SK-MEL-5 (cell line): Measurements from ENCODE around the gene USP20. TPM values are rescaled to one million over a fixed set of nuclear protein-coding genes. Genes with fewer than 3 reads are reported as not detected.
A peak's percentile ranks its signal among the peaks of the same experiment; 100 is the strongest.

ENCODE experiments used
- DNase-seq: peaks from one replicate; pipeline ENCODE4 v3.0.0-alpha.2; 2016; ENCODE audit warnings: low read depth, low spot score
- in situ Hi-C: cut with HindIII; loops from 2 replicates; pipeline ENCODE4 v1.10.0; 2016; ENCODE audit warnings: low sequenced_read_pairs, high pct_unique_total_duplicates, low pct_unique_long_range_greater_than_20kb
- total RNA-seq: library from RNA; depleted of rRNA; stranded (reverse); fragments of >200 nt; shearing (Covaris generic); gene quantifications from 2 replicates; pipeline ENCODE4 v1.2.3, GENCODE V29; 2014

Gene USP20
- total RNA-seq, 1 experiment from 2014 or later: 3.7 TPM

GRCh38 chr9:129895376-129896268 lies 60.4 kb downstream of the USP20 start:
- DNase-seq: no peak
- in situ Hi-C loops: no loop called here

GRCh38 chr9:129897263-129897662 lies 62.0 kb downstream of the USP20 start:
- DNase-seq: no peak
- in situ Hi-C loops: no loop called here

GRCh38 chr9:129898185-129898584 lies 62.9 kb downstream of the USP20 start:
- in situ Hi-C loops: no loop called here
- DNase-seq: peak; percentile 34

GRCh38 chr9:129899620-129900019 lies 64.4 kb downstream of the USP20 start:
- in situ Hi-C loops: no loop called here
- no peak for DNase-seq

GRCh38 chr9:129900263-129901027 lies 65.2 kb downstream of the USP20 start:
- in situ Hi-C loops: no loop called here

GRCh38 chr9:129901993-129902739 lies 66.9 kb downstream of the USP20 start:
- in situ Hi-C loops: no loop called here
- no peak for DNase-seq

More at GRCh38 chr9:129900263-129901027, 65.2 kb downstream of the USP20 start:
- peak; percentile 30 for DNase-seq

GRCh38 chr9:129902740-129903134 lies 67.5 kb downstream of the USP20 start:
- in situ Hi-C loops: no loop called here

GRCh38 chr9:129904734-129905133 lies 69.5 kb downstream of the USP20 start:
- DNase-seq: no peak
- in situ Hi-C loops: no loop called here

More at GRCh38 chr9:129902740-129903134, 67.5 kb downstream of the USP20 start:
- no peak for DNase-seq

GRCh38 chr9:129906298-129906697 lies 71.0 kb downstream of the USP20 start:
- in situ Hi-C loops: no loop called here
- DNase-seq: no peak

- DNase-seq: no peak
- in situ Hi-C loops: no loop called here
Observed at GRCh38 chr9:129907201-129907600, 71.9 kb downstream of the USP20 start.

GRCh38 chr9:129908906-129909305 lies 73.6 kb downstream of the USP20 start:
- DNase-seq: no peak
- in situ Hi-C loops: no loop called here

- in situ Hi-C loops: no loop called here
- DNase-seq: no peak
Observed at GRCh38 chr9:129909851-129910250, 74.6 kb downstream of the USP20 start.

GRCh38 chr9:129910628-129911567 lies 75.6 kb downstream of the USP20 start:
- in situ Hi-C loops: no loop called here
- peak; percentile 55 for DNase-seq

- in situ Hi-C loops: no loop called here
- DNase-seq: no peak
Observed at GRCh38 chr9:129914051-129914450, 78.8 kb downstream of the USP20 start.

GRCh38 chr9:129916707-129917106 lies 81.4 kb downstream of the USP20 start:
- DNase-seq: no peak
- in situ Hi-C loops: no loop called here

GRCh38 chr9:129918296-129918950 lies 83.2 kb downstream of the USP20 start:
- in situ Hi-C loops: no loop called here
- DNase-seq: no peak

- no peak for DNase-seq
- in situ Hi-C loops: no loop called here
Observed at GRCh38 chr9:129919277-129919676, 84.0 kb downstream of the USP20 start.
